ENCODE results near the gene CLTB. TPM values are rescaled to one million over a fixed set of nuclear protein-coding genes. Genes with fewer than 3 reads are reported as not detected.

The CLTB gene
- total RNA-seq, 2 experiments from 2014 or later = 39.3 to 47.8 TPM

Small RNAs within 50 kb of the gene (microRNA-seq; reads per million reads assigned to microRNA genes)
- 15.2 reads per million, percentile 38 among the genes with 10 or more reads in this experiment for gene MIR1271 (ENCODE audit: borderline replicate concordance)

Other genes starting within 250 kb of the CLTB start
- 10 to 100 TPM; 24.0 to 27.6 TPM for gene SIMC1, start 178.1 kb downstream of the CLTB start, total RNA-seq
- 10 to 100 TPM; 42.2 to 52.6 TPM for gene KIAA1191, start 54.8 kb downstream of the CLTB start, total RNA-seq
- 10 to 100 TPM; 12.3 to 15.6 TPM for gene ARL10, start 51.1 kb downstream of the CLTB start, total RNA-seq
- 10 to 100 TPM; 54.3 to 65.4 TPM for gene NOP16, start 27.9 kb downstream of the CLTB start, total RNA-seq
- gene HIGD2A, start 27.8 kb downstream of the CLTB start, total RNA-seq = 100 to 1,000 TPM; 104 to 140 TPM
- 10 to 100 TPM; 37.6 to 44.8 TPM for gene FAF2, start 31.8 kb upstream of the CLTB start, total RNA-seq
- gene RNF44, start 120.9 kb upstream of the CLTB start, total RNA-seq = 10 to 100 TPM; 61.6 to 62.9 TPM
- gene CDHR2, start 132.8 kb upstream of the CLTB start, total RNA-seq = under 1 TPM; 0.37 to 0.61 TPM
- 1 to 10 TPM; 3.8 to 4.1 TPM for gene GPRIN1, start 193.6 kb upstream of the CLTB start, total RNA-seq
- gene SNCB, start 214.0 kb upstream of the CLTB start, total RNA-seq = under 1 TPM; 0.46 to 0.55 TPM
- gene EIF4E1B, start 214.1 kb upstream of the CLTB start, total RNA-seq = not detected
- gene TSPAN17, start 230.9 kb upstream of the CLTB start, total RNA-seq = 10 to 100 TPM; 19.4 to 25.2 TPM